ENCODE results near the gene PRKCE. TPM values are rescaled to one million over a fixed set of nuclear protein-coding genes. Genes with fewer than 3 reads are reported as not detected.

Gene PRKCE
- 10.4 TPM for total RNA-seq (2013)
- 1 to 10 TPM; 1.3 to 7.7 (median 2.3) TPM for polyA plus RNA-seq
- 15.5 and 16.8 TPM in 2 replicates for polyA minus RNA-seq
- total RNA-seq = 12.0 to 47.5 (median 35.5) reads per million in 11 experiments

DNA sequence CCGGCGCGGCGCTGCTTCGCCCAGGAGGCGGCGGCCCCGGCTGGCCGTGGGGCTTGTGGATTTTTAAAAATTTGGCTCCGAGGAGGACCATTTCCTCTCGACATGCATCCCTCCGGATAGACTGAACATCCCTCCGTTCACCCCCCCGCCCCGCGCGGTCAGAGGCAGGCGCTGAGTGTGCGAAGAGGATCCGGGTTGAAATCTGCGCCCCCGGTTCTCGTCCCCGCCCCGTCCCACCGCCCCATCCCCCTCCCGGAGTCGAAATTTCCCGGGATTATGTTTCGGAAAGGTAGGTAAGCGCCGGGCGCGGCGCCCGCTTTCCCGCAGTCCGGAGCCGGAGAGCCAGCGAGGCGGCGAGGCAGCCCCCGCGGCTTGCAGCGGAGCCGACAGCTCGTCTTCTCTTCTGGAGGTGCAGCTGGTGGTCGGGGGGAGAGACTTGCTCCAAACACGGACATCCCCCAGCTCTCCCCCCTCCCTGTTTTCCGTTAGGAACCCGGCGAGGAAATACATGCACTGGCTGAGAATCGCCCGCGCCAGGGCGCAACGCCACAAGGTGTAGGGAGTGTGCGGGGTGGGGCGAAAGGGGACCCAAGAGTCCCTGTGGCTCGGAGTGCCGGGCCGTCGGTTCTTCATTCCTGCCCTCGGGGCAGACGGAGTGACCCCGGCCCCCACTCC, at the start of gene PRKCE:
TSS of gene PRKCE (plus strand) at position 261 of the 675 bp plus-strand sequence.
- H2AFZ ChIP-seq (ENCODE audit: insufficient read depth, low read depth, low read length, poor library complexity, severe bottlenecking) = peak within 1 kb of the TSS; percentile 79
- Mint-ChIP-seq H3K9me3 (peaks cover 0 to 2% (median 0%) of the 10 kb centered on the region in 7 donors), H3K4me1 (peaks cover 42% of the 10 kb centered on the region), H3K36me3 (peaks cover 6 to 7% of the 10 kb centered on the region in 2 donors), H3K27me3 (ENCODE audit: low read depth in 3 of 3) (peaks cover 2 to 12% (median 3%) of the 10 kb centered on the region in 3 donors), H3K4me3 (peak within 1 kb of the TSS; percentile 95 to 99), H3K27ac (peak within 1 kb of the TSS; percentile 89 to 96 (median 94))
- 0% methylated on average over 22 of the region's 66 CpGs for WGBS (ENCODE audit: insufficient coverage)
- TF ChIP-seq, protein P1, sequence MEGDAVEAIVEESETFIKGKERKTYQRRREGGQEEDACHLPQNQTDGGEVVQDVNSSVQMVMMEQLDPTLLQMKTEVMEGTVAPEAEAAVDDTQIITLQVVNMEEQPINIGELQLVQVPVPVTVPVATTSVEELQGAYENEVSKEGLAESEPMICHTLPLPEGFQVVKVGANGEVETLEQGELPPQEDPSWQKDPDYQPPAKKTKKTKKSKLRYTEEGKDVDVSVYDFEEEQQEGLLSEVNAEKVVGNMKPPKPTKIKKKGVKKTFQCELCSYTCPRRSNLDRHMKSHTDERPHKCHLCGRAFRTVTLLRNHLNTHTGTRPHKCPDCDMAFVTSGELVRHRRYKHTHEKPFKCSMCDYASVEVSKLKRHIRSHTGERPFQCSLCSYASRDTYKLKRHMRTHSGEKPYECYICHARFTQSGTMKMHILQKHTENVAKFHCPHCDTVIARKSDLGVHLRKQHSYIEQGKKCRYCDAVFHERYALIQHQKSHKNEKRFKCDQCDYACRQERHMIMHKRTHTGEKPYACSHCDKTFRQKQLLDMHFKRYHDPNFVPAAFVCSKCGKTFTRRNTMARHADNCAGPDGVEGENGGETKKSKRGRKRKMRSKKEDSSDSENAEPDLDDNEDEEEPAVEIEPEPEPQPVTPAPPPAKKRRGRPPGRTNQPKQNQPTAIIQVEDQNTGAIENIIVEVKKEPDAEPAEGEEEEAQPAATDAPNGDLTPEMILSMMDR (IDR thresholded peaks at IDR 0.05) = no peak
- DNase-seq = peak; percentile 9 to 36 (median 17)
- no peaks in the 10 kb centered on the region for H3K36me3 ChIP-seq (replicated peaks in 1 of 2; ENCODE audit: control insufficient read depth in 1 of 2, insufficient read depth in 2 of 2, low read length in 2 of 2)
- H3K4me3 ChIP-seq (replicated peaks in 1 of 3; ENCODE audit: low read depth in 2 of 3, low read length in 3 of 3) = peak within 1 kb of the TSS; percentile 83 to 91 (median 85)
- H4K20me1 ChIP-seq (ENCODE audit: insufficient read depth, low read length) = peaks cover 45% of the 10 kb centered on the region
- peak within 1 kb of the TSS; percentile 85 for H3K4me2 ChIP-seq (replicated peaks; ENCODE audit: extremely low read depth, low read length, poor library complexity, severe bottlenecking)
- peak within 1 kb of the TSS; percentile 86 to 87 for H3K27ac ChIP-seq (ENCODE audit: low read depth in 1 of 2, low read length in 2 of 2)
- intact Hi-C loops (cut with micrococcal nuclease) = loop anchor here in 1 of 2 donors (5.0 kb wide), 2 partner anchors 76 to 241 kb away; no protein-coding TSS in a partner anchor
- no peaks in the 10 kb centered on the region for H3K9me3 ChIP-seq (replicated peaks in 1 of 2; ENCODE audit: control insufficient read depth in 1 of 2, insufficient read depth in 1 of 2, low read length in 2 of 2)
- peaks cover 39% of the 10 kb centered on the region for H3K79me2 ChIP-seq (ENCODE audit: insufficient read depth, low read length)
- no peaks in the 10 kb centered on the region for H3K27me3 ChIP-seq (ENCODE audit: control insufficient read depth in 2 of 2, insufficient read depth in 2 of 2, low read length in 2 of 2)
- peaks cover 28 to 30% of the 10 kb centered on the region in 2 donors for H3K4me1 ChIP-seq (ENCODE audit: control insufficient read depth in 1 of 2, insufficient read depth in 2 of 2, low read length in 2 of 2)
- H3K9ac ChIP-seq (ENCODE audit: insufficient read depth, low read length, poor library complexity, severe bottlenecking) = peak within 1 kb of the TSS; percentile 92

DNA sequence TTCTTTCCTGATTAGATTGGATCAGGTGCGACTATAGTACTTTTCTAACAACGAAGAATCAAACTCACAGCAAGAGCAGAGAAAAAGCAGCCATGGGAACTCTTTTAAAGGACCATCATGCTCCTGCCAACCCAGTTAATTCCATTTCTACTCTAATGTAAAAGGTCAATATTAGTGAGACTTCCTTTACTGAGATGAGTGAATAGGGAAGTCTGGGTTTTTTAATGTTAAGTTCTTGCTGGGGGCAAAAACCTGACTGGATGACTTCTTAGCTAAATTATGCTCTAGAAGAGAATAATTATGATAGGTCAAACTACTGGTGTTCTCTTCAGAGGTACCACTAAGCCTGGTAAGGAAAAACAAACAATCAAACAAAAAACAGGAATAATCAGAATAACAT, 48.9 kb upstream of the PRKCE start:
- Histone ChIP-seq H3K4me1 (ENCODE audit: control insufficient read depth in 1 of 2, insufficient read depth in 2 of 2, low read length in 2 of 2) (no peaks in the 10 kb centered on the region), H3K9ac (ENCODE audit: insufficient read depth, low read length, poor library complexity, severe bottlenecking) (no peak overlapping the region), H3K79me2 (ENCODE audit: insufficient read depth, low read length) (peaks cover 18% of the 10 kb centered on the region), H3K4me3 (replicated peaks in 1 of 3; ENCODE audit: low read depth in 2 of 3, low read length in 3 of 3) (no peak overlapping the region), H4K20me1 (ENCODE audit: insufficient read depth, low read length) (no peaks in the 10 kb centered on the region), H3K27ac (ENCODE audit: low read depth in 1 of 2, low read length in 2 of 2) (no peak overlapping the region), H2AFZ (ENCODE audit: insufficient read depth, low read depth, low read length, poor library complexity, severe bottlenecking) (no peak overlapping the region), H3K4me2 (replicated peaks; ENCODE audit: extremely low read depth, low read length, poor library complexity, severe bottlenecking) (no peak overlapping the region), H3K36me3 (replicated peaks in 1 of 2; ENCODE audit: control insufficient read depth in 1 of 2, insufficient read depth in 2 of 2, low read length in 2 of 2) (peaks cover 46 to 65% of the 10 kb centered on the region in 2 donors), H3K9me3 (replicated peaks in 1 of 2; ENCODE audit: control insufficient read depth in 1 of 2, insufficient read depth in 1 of 2, low read length in 2 of 2) (no peaks in the 10 kb centered on the region), H3K27me3 (ENCODE audit: control insufficient read depth in 2 of 2, insufficient read depth in 2 of 2, low read length in 2 of 2) (no peaks in the 10 kb centered on the region)
- peaks cover 8% of the 10 kb centered on the region for H3K4me1 Mint-ChIP-seq
- peaks cover 60 to 65% of the 10 kb centered on the region in 2 donors for H3K36me3 Mint-ChIP-seq
- H3K4me3 Mint-ChIP-seq = no peak overlapping the region
- H3K27ac Mint-ChIP-seq = peak overlapping the region in 3 of 7 donors; percentile 3 to 46 (median 28)
- no peak for DNase-seq
- intact Hi-C loops (cut with micrococcal nuclease) = no loop called here
- TF ChIP-seq, protein P1 (IDR thresholded peaks at IDR 0.05) = no peak
- peaks cover 0 to 3% (median 0%) of the 10 kb centered on the region in 7 donors for H3K9me3 Mint-ChIP-seq
- no peaks in the 10 kb centered on the region for H3K27me3 Mint-ChIP-seq (ENCODE audit: low read depth in 3 of 3)
- 100% methylated on average over 1 of the region's 2 CpGs for WGBS (ENCODE audit: insufficient coverage)
